ENCODE measurements around the gene SLC37A4.
"Not testable (repeated sequence)": the region's sequence is repeated elsewhere in the genome, so short reads cannot be mapped to it uniquely, and the experiment has no call there.

The SLC37A4 gene

GRCh38 chr11:118996926-118997626, 33.6 kb downstream of the SLC37A4 start:
- H3K4me3 Mint-ChIP-seq: peak overlapping the region; percentile 85
- no peaks in the 10 kb centered on the region for H3K9me3 Mint-ChIP-seq
- H3K4me1 Mint-ChIP-seq: peaks cover 43% of the 10 kb centered on the region
- H3K27me3 Mint-ChIP-seq: no peaks in the 10 kb centered on the region
- CTCF ChIA-PET: interaction anchor here (1.0 to 1.6 kb wide), 5 partner anchors 21 to 102 kb away, joined by 3 to 5 read pairs (median 4); partner anchors contain the start of genes RPS25, SLC37A4 and TRAPPC4
- DNase-seq: peak; percentile 56
- peaks cover 34% of the 10 kb centered on the region for H3K36me3 Mint-ChIP-seq
- H3K27ac Mint-ChIP-seq: peak overlapping the region; percentile 92

GRCh38 chr11:118991486-118992038, 39.1 kb downstream of the SLC37A4 start:
- peaks cover 11% of the 10 kb centered on the region for H3K36me3 Mint-ChIP-seq
- H3K27me3 Mint-ChIP-seq, DNase-seq, H3K27ac Mint-ChIP-seq, H3K4me1 Mint-ChIP-seq, CTCF ChIA-PET, H3K9me3 Mint-ChIP-seq, H3K4me3 Mint-ChIP-seq: not testable (repeated sequence)

GRCh38 chr11:118988280-118988679, 42.4 kb downstream of the SLC37A4 start:
- CTCF ChIA-PET: no interaction called here
- no peaks in the 10 kb centered on the region for H3K27me3 Mint-ChIP-seq
- no peaks in the 10 kb centered on the region for H3K9me3 Mint-ChIP-seq
- no peaks in the 10 kb centered on the region for H3K4me1 Mint-ChIP-seq
- H3K27ac Mint-ChIP-seq: no peak overlapping the region
- no peak overlapping the region for H3K4me3 Mint-ChIP-seq
- DNase-seq: no peak
- peaks cover 5% of the 10 kb centered on the region for H3K36me3 Mint-ChIP-seq

GRCh38 chr11:118984825-118985224, 45.9 kb downstream of the SLC37A4 start:
- Mint-ChIP-seq H3K27me3 (peaks cover 8% of the 10 kb centered on the region), H3K9me3 (no peaks in the 10 kb centered on the region), H3K27ac (no peak overlapping the region), H3K36me3 (no peaks in the 10 kb centered on the region), H3K4me3 (no peak overlapping the region), H3K4me1 (no peaks in the 10 kb centered on the region)
- DNase-seq: no peak
- CTCF ChIA-PET: interaction anchor here (1.0 kb wide), 1 partner anchor 28 kb away, joined by 3 read pairs; no protein-coding TSS in a partner anchor

GRCh38 chr11:118984337-118984736, 46.3 kb downstream of the SLC37A4 start:
- H3K4me3 Mint-ChIP-seq, H3K36me3 Mint-ChIP-seq, DNase-seq, H3K4me1 Mint-ChIP-seq, H3K9me3 Mint-ChIP-seq, H3K27ac Mint-ChIP-seq: not testable (repeated sequence)
- CTCF ChIA-PET: interaction anchor here (1.0 kb wide), 1 partner anchor 28 kb away, joined by 3 read pairs; no protein-coding TSS in a partner anchor
- peaks cover 13% of the 10 kb centered on the region for H3K27me3 Mint-ChIP-seq

GRCh38 chr11:118980191-118980881, 50.3 kb downstream of the SLC37A4 start:
- no peak for DNase-seq
- peaks cover 24% of the 10 kb centered on the region for H3K27me3 Mint-ChIP-seq
- no peak overlapping the region for H3K27ac Mint-ChIP-seq
- no peaks in the 10 kb centered on the region for H3K36me3 Mint-ChIP-seq
- CTCF ChIA-PET: no interaction called here
- H3K4me1 Mint-ChIP-seq: no peaks in the 10 kb centered on the region
- no peaks in the 10 kb centered on the region for H3K9me3 Mint-ChIP-seq
- no peak overlapping the region for H3K4me3 Mint-ChIP-seq

- peaks cover 33% of the 10 kb centered on the region for H3K27me3 Mint-ChIP-seq
- no peak overlapping the region for H3K4me3 Mint-ChIP-seq
- no peak for DNase-seq
- H3K36me3 Mint-ChIP-seq: no peaks in the 10 kb centered on the region
- no peaks in the 10 kb centered on the region for H3K9me3 Mint-ChIP-seq
- CTCF ChIA-PET: interaction anchor here (0.6 kb wide), 1 partner anchor 13 kb away, joined by 4 read pairs; no protein-coding TSS in a partner anchor
- H3K4me1 Mint-ChIP-seq: no peaks in the 10 kb centered on the region
- H3K27ac Mint-ChIP-seq: no peak overlapping the region
These were observed 51.2 kb downstream of the SLC37A4 start for GRCh38 chr11:118979434-118979833.

- H3K9me3 Mint-ChIP-seq: no peaks in the 10 kb centered on the region
- no peak overlapping the region for H3K27ac Mint-ChIP-seq
- no peak overlapping the region for H3K4me3 Mint-ChIP-seq
- no peaks in the 10 kb centered on the region for H3K4me1 Mint-ChIP-seq
- CTCF ChIA-PET: interaction anchor here (1.6 kb wide), 1 partner anchor 19 kb away, joined by 4 read pairs; no protein-coding TSS in a partner anchor
- H3K27me3 Mint-ChIP-seq: peaks cover 52% of the 10 kb centered on the region
- H3K36me3 Mint-ChIP-seq: no peaks in the 10 kb centered on the region
- DNase-seq: no peak
These were observed 54.6 kb downstream of the SLC37A4 start for GRCh38 chr11:118975771-118976709.
